NCI-H226 (cell line): ENCODE results near the gene SMAD2.

Experiments used
- DNase-seq: peaks from one replicate; pipeline ENCODE4 v3.0.0-alpha.2; 2015

Gene SMAD2

DNA sequence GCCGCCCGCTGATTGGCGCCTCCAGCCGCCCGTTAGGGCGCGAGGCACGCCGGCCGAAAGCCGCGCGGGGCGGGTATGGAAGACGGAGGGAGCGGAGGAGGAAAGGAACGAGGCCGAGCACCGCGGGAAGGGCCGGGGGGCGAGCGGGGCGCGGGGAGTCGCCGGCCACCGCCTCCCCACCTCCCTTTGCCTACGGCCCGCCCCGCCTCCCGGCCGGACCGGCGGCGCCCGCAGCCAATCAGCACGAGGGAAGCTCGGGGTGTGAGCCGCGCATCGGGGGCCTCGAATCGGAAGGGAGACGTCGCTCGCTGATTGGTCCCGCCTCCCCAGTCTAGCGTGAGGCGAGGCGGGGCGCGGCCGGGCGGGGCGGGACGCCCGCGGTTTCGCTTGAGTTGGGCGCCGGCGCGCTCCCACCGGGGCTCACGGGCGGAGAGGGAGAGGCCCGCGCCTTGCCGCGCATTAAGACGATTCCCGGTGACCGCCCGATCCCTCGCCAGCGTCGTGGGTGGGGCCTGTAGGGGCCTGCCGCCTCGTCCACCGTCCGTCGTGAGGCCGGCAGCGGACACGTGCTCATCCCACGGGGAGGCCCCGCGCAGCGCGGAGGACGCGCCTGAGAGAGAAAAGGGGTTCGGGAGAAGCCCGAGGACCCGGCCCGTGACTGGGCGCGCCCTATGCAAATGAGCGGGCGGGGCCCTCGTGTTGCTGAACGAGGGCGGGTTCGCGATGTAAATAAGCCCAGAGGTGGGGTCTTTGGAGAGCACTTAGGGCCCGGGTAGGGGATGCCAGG, 665 bp upstream of the SMAD2 start:
- DNase-seq = peak; percentile 89

DNA sequence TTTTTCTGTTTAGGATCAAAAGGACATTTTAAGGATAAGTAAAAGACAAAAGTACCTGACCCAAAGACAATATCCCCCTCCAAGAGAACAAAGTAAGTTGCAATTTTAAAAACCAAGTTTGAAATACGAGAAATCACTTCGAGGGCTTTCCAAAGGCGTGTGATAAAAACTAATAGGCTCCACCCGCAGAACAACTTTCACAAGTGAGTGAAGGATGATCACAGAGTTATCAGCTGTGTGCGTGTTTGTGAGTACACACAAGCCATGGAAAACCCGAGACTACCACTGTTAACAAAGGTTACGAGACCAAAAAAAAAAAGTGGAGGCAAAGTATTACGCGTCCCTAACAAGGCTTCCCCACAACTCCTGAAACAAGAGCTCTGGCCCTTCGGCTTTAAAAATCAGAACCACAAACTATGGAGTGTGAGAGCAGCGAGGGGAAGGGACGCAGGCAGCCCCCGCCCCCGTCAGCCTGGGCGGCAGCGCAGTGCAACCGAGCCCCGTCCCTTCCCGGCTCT, 719 bp downstream of the SMAD2 start:
- DNase-seq = peak; percentile 21

GRCh38 chr18:47928466-47928865, 2.0 kb downstream of the SMAD2 start:
- peak; percentile 20 for DNase-seq

DNA sequence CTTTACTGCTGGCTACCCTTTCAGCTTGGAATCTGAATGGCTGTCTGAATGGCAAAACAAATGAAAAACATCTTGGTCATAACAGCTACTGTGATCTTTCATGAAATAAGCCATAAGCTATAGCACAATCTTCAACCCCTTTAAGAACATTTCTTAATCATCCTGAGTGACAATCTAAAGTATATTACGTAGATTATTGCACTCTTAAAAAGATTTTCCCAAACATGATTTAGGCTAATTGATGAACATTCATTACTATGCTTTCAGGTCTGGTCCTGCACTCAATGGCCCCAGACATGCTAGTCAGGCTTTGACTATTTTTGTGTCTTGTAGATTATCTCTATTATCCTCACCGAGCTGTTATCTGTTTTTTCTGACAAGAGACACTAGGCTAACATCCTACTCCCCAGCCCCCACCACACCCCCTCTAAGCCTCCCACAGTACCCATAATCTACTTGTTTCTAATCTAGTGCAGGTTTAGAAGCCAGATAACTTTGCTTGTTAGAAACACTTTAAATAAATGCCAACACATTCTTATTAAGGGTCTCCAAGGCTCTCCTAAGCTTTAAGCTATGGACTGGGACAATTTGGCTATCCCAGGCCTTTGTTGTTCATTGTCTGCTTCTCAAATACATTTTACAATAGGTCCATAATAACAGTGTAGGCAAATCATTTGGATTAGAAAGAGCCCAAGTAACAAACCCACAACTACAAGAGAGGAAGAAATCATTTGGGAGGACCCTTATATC, 4.2 kb downstream of the SMAD2 start:
- DNase-seq = no peak

GRCh38 chr18:47919916-47920315, 10.5 kb downstream of the SMAD2 start:
- no peak for DNase-seq

- no peak for DNase-seq
Measured at GRCh38 chr18:47917923-47918610, 12.4 kb downstream of the SMAD2 start.

GRCh38 chr18:47915930-47916329, 14.5 kb downstream of the SMAD2 start:
- no peak for DNase-seq

- DNase-seq = no peak
Measured at GRCh38 chr18:47915229-47915628, 15.2 kb downstream of the SMAD2 start.

DNA sequence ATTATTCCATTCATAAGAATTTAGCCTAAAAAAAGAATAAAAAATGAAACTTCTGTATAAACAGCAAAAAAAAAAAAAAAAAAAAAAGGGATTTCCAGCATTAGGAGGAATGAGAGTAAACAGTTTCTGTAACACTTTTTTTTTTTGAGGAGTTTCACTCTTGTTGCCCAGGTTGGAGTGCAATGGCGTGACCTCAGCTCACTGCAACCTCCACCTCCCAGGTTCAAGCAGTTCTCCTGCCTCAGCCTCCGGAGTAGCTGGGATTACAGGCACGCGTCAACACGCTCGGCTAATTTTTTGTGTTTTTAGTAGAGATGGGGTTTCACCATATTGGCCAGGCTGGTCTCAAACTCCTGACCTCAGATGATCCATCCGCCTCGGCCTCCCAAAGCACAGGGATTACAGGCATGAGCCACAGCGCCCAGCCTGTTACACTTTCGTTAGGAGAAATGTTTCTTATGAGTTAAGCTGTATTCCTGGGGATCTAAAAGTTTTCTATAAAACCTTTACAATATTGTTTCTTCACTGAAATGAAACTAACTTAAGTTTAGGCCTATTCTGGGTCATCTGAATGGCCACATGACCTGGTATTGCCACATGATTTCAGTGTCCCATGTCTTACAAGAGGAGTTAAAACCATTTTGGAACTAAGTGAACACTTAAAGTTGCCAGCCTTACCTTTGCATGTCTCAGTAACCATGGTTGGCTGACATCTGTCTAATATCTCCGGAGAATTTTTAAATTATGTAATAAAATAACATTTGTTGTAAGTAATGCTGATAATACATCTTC, 17.5 kb downstream of the SMAD2 start:
- no peak for DNase-seq

GRCh38 chr18:47912343-47912742, 18.1 kb downstream of the SMAD2 start:
- DNase-seq = no peak

- DNase-seq = no peak
Measured at GRCh38 chr18:47911877-47912276, 18.6 kb downstream of the SMAD2 start.

GRCh38 chr18:47909484-47909883, 21.0 kb downstream of the SMAD2 start:
- no peak for DNase-seq

- DNase-seq = no peak
Measured at GRCh38 chr18:47908592-47908991, 21.9 kb downstream of the SMAD2 start.

- DNase-seq = no peak
Measured at GRCh38 chr18:47906408-47906807, 24.1 kb downstream of the SMAD2 start.

GRCh38 chr18:47903809-47904208, 26.6 kb downstream of the SMAD2 start:
- DNase-seq = no peak

- DNase-seq = no peak
Measured at GRCh38 chr18:47901624-47902362, 28.7 kb downstream of the SMAD2 start.

- no peak for DNase-seq
Measured at GRCh38 chr18:47899107-47899840, 31.2 kb downstream of the SMAD2 start.

DNA sequence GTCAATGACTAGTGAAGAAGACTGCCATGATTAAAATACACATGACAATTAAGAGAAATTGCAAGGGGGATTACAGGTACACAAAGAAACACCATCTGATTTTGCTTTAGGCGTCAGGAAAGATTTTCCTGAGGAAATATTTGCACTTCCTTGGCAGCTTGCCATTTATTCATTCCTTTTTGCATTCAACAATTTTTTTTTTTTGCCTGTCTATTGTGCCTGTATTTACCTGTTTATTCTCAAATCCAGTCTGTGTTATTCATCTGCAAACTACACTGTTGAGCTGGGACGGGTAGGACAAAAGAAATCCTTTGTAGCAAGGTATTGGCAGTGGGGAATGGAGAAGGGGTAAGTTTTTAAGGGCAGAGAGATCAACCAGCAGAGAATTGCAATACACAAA, 31.8 kb downstream of the SMAD2 start:
- no peak for DNase-seq

DNA sequence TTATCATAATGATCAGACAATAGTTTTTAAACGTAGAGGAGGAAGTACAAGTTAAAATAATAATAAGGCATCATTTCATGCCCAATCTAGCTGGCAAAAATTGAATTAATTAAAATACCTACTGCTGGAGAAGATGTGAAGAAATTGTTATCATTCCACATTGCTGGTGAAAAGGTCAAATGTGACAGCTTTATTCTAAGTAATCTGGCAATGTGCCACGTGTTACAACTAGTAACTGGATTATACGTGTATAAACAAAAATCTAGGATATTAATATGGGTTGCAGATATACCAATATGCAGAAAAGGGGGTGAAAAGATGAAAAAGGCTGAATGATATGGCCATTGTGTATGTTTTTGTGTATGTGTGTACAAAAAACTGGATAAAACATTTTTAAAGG, 32.4 kb downstream of the SMAD2 start:
- no peak for DNase-seq

DNA sequence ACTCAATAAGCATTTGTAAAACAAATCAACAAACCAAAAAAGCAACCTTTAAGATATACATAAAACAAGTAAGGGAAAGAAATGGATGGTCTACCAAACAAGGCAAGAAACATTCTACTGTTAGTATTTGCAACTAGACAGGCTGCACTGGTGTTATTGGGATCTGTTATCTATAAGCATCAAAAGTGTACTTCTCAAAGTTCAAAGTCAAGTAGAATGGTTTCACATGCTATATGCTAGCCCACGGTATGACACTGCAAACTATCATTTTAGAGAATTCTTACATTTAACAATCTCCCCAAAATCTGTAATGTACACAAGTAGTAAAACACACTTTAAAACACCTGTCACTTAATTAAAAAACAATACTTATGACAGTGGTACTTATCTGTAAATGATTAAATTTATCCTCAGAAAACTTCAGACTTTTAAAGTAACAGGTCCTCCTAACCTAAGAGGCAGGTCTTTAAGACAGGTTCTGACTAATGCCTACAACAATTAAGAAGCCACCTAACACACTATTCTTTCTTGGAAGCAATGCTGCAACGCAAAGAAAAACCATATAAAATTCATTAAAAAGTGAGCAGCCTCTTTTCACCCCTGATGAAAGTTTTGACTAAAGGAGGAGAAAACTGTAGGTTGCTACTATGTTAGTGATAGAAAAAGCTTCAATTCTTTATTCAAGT, 34.8 kb downstream of the SMAD2 start:
- no peak for DNase-seq
